ENCODE results near the gene ZNF808. TPM values are rescaled to one million over a fixed set of nuclear protein-coding genes. Genes with fewer than 3 reads are reported as not detected.
A peak's percentile ranks its signal among the peaks of the same experiment; 100 is the strongest.

The ZNF808 gene
- total and polyA plus RNA-seq, 2 of the 4 experiments (the other 2 are of a cell fraction) = 3.6 to 19.9 TPM

- Histone ChIP-seq H3K27me3 (ENCODE audit: control insufficient read depth, insufficient read depth, low read length) (no peaks in the 10 kb centered on the region), H3K23ac (ENCODE audit: low read depth, low read length) (0 out of 2 replicates have a peak overlapping the region, but pooled peaks have one; percentile 48), H4K8ac (ENCODE audit: low read depth in 2 of 2, low read length in 2 of 2) (peak overlapping the region; percentile 64 to 66; a peak in 3 of 4 replicates), H3K4me2 (ENCODE audit: low read depth, low read length) (peak overlapping the region; percentile 92), H2BK20ac (ENCODE audit: low read depth, low read length) (no peak overlapping the region), H3K9ac (ENCODE audit: low read depth, low read length) (peak overlapping the region; percentile 90), H3K18ac (ENCODE audit: low read depth, low read length) (peak overlapping the region; percentile 42; the same call in 1 of the 2 replicates), H3K27ac (ENCODE audit: insufficient read depth, low read length) (peak overlapping the region; percentile 63), H4K91ac (ENCODE audit: insufficient read depth, low read depth, low read length) (no peak overlapping the region), H2BK5ac (ENCODE audit: low read depth, low read length, poor library complexity, severe bottlenecking) (peak overlapping the region; percentile 25), H2AK9ac (replicated peaks; ENCODE audit: low read depth, low read length, poor library complexity) (peak overlapping the region; percentile 0), H3K9me1 (ENCODE audit: insufficient read depth, low read length) (peaks cover 3% of the 10 kb centered on the region; the same call in 1 of the 2 replicates), H3K4ac (ENCODE audit: low read depth, low read length) (peak overlapping the region; percentile 46; the same call in 1 of the 2 replicates), H3K4me1 (ENCODE audit: control insufficient read depth, insufficient read depth, low read length) (peaks cover 5% of the 10 kb centered on the region; the same call in 1 of the 2 replicates), H2BK120ac (ENCODE audit: low read depth, low read length) (no peak overlapping the region; the same call in 1 of the 2 replicates), H3K9me3 (ENCODE audit: control insufficient read depth, insufficient read depth, low read length) (peaks cover under 1% of the 10 kb centered on the region; the same call in 1 of the 2 replicates), H3K14ac (replicated peaks; ENCODE audit: low read depth, low read length) (peak overlapping the region; percentile 69; the same call in 1 of the 2 replicates), H3K56ac (ENCODE audit: extremely low read depth, insufficient read depth, low read length) (no peak overlapping the region; the same call in 1 of the 2 replicates), H2BK15ac (ENCODE audit: low read depth, low read length) (no peak overlapping the region), H2AFZ (replicated peaks; ENCODE audit: low read length, poor library complexity) (peak overlapping the region; percentile 93), H3K79me1 (ENCODE audit: low read depth in 1 of 2, low read length in 2 of 2) (peaks cover 12 to 13% of the 10 kb centered on the region in 2 experiments), H3K36me3 (ENCODE audit: control insufficient read depth, insufficient read depth, low read length) (peaks cover 9% of the 10 kb centered on the region), H3K4me3 (ENCODE audit: insufficient read depth, low read depth, low read length) (peak overlapping the region; percentile 94), H4K5ac (ENCODE audit: low read depth, low read length) (0 out of 2 replicates have a peak overlapping the region, but pooled peaks have one; percentile 41), H2AK5ac (ENCODE audit: low read depth, low read length) (no peak overlapping the region), H4K20me1 (ENCODE audit: insufficient read depth, low read length) (no peaks in the 10 kb centered on the region)
- TF ChIP-seq MAZ (IDR thresholded peaks at IDR 0.05; ENCODE audit: borderline replicate concordance, low read depth, low read length) (peak; percentile 72; the same call in 1 of the 2 replicates), MAFK (IDR thresholded peaks at IDR 0.05; ENCODE audit: low read depth, low read length) (no peak), CEBPB (IDR thresholded peaks at IDR 0.05; ENCODE audit: low read depth, low read length) (no peak), BHLHE40 (IDR thresholded peaks at IDR 0.05; ENCODE audit: low read depth, low read length) (no peak), RAD21 (IDR thresholded peaks at IDR 0.05; ENCODE audit: low read length) (0 out of 2 replicates have a peak, but pooled peaks have one; percentile 25), CHD1 (IDR thresholded peaks at IDR 0.05; ENCODE audit: low read depth, low read length) (no peak), MXI1 (IDR thresholded peaks at IDR 0.05; ENCODE audit: borderline replicate concordance, low read depth, low read length) (no peak)
- TF ChIP-seq, protein P1, sequence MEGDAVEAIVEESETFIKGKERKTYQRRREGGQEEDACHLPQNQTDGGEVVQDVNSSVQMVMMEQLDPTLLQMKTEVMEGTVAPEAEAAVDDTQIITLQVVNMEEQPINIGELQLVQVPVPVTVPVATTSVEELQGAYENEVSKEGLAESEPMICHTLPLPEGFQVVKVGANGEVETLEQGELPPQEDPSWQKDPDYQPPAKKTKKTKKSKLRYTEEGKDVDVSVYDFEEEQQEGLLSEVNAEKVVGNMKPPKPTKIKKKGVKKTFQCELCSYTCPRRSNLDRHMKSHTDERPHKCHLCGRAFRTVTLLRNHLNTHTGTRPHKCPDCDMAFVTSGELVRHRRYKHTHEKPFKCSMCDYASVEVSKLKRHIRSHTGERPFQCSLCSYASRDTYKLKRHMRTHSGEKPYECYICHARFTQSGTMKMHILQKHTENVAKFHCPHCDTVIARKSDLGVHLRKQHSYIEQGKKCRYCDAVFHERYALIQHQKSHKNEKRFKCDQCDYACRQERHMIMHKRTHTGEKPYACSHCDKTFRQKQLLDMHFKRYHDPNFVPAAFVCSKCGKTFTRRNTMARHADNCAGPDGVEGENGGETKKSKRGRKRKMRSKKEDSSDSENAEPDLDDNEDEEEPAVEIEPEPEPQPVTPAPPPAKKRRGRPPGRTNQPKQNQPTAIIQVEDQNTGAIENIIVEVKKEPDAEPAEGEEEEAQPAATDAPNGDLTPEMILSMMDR (conservative IDR thresholded peaks at IDR 0.05; ENCODE audit: low read depth, low read length) = peak; percentile 34; the same call in 1 of the 2 replicates
- DNase-seq (peak; percentile 87), ATAC-seq (ENCODE audit: low read depth) (peak; percentile 100)
- dilution Hi-C loops (cut with HindIII; ENCODE audit: low sequenced_read_pairs, unreplicated experiment) = no loop called here
- ChIA-PET CTCF (interaction anchor here (1.4 kb wide), 1 partner anchor 45 kb away, joined by 4 read pairs; no protein-coding TSS in a partner anchor), POLR2A (ENCODE audit: unreplicated experiment) (no interaction called here)
- 4% methylated on average over 17 of the region's 62 CpGs; no CpG with 5 or more reads in 1 of the 2 experiments for WGBS, 2 experiments (ENCODE audit: extremely low coverage in 2 of 2, insufficient read length in 1 of 2)
- no TSS peak for BruUV-seq (replicated peaks)
- in situ Hi-C loops (cut with MboI; ENCODE audit: low sequenced_read_pairs) = no loop called here
- intact Hi-C loops (cut with micrococcal nuclease) = no loop called here
These were observed 73.8 kb downstream of the ZNF808 start for GRCh38 chr19:52601025-52601973.

Measured in IMR-90 (cell line).